ENCODE results near the gene MARF1.
"Not testable (repeated sequence)": the region's sequence is repeated elsewhere in the genome, so short reads cannot be mapped to it uniquely, and the experiment has no call there.

MARF1 gene

GRCh38 chr16:15653227-15653626, 10.3 kb upstream of the MARF1 start:
- no peak for DNase-seq

DNA sequence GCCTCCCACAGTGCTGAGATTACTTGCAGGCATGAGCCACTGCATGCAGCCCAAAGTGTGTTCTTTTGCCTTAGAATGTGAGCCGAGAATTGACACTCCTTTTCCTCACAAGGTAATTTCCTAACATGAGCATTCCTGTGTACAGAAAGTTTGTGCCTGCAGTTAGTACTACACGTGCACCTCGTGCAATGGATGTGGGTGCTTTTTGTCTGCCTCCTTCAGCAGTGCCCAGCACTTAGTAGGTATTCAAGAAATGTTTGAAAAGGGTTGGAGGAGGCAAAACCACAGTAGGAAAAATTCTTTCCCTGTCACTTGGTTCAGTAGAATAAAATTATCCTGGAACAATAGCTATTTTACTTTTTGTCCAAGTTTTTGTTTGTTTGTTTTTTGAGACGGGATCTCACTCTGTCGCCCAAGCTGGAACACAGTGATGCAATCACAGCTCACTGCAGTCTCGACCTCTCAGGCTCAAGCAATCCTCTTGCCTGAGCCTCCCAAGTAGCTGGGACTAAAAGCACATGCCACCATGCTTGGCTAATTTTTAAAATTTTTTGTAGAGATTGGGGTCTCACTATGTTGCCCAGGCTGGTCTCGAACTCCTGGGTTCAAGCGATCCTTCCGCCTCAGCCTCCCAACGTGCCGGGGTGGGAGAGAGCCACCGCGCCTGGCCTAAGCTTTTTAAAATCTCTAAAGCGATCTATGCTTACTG, 9.5 kb upstream of the MARF1 start:
- no peak for DNase-seq

- DNase-seq, result peak; percentile 42
These were observed 7.8 kb upstream of the MARF1 start for GRCh38 chr16:15650698-15651171.

- peak; percentile 76 for DNase-seq
These were observed 7.2 kb upstream of the MARF1 start, which contains the start of gene NDE1 for GRCh38 chr16:15650019-15650697. TSS of gene NDE1 (plus strand) at chr16:15650245. CDS start at chr16:15664779, 14,534 bp downstream.

DNA sequence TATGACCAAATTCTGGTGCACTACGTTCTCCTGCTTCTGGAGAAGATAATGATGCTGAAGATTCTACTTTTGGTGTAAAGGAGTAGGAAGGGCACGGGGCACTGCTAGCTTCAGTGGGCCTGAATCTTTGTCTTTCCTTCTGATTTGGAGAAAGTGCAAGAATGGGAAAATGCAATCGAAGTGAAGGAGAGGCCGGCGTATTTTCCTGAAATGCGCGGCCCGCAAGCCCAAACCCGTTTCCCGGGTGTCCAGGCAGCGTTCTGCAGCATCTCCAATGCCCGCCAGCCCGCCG, 6.7 kb upstream of the MARF1 start:
- no peak for DNase-seq

DNA sequence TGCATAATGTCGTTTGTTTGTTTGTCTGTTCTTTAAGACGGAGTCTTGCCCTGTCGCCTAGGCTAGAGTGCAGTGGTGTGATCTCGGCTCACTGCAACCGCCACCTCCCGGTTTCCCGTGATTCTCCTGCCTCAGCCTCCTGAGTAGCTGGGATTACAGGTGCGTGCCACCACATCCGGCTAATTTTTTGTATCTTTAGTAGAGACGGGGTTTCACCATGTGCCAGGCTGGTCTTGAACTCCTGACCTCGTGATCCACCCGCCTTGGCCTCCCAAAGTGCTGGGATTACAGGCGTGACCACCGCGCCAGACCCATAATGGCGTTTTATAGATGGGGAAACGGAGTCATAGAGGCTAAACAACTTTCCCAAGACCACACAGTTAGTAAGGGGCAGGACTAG, 6.4 kb upstream of the MARF1 start:
- DNase-seq, result not testable (repeated sequence)

DNA sequence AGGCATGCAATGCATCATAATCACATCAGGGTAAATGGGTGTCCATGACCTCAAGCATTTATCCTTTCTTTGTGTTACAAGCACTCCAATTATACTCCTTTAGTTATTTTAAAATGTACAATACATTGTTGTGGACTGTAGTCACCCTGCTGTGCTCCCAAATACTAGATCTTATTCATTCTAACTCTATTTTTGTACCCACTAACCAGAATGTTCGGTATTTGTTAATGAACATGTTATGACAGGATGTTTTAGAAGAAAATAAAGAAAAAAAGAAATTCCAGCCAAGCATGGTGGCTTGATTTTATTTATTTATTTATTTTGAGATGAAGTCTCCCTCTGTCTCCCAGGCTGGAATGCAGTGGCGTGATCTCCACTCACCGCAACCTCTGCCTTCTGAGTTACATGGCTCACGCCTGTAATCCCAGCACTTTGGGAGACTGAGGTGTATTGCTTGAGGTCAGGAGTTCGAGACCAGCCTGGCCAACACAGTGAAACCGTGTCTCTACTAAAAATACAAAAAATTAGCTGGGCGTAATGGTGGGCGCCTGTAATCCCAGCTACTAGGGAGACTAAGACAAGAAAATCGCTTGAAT, 5.3 kb upstream of the MARF1 start:
- DNase-seq, result no peak

DNA sequence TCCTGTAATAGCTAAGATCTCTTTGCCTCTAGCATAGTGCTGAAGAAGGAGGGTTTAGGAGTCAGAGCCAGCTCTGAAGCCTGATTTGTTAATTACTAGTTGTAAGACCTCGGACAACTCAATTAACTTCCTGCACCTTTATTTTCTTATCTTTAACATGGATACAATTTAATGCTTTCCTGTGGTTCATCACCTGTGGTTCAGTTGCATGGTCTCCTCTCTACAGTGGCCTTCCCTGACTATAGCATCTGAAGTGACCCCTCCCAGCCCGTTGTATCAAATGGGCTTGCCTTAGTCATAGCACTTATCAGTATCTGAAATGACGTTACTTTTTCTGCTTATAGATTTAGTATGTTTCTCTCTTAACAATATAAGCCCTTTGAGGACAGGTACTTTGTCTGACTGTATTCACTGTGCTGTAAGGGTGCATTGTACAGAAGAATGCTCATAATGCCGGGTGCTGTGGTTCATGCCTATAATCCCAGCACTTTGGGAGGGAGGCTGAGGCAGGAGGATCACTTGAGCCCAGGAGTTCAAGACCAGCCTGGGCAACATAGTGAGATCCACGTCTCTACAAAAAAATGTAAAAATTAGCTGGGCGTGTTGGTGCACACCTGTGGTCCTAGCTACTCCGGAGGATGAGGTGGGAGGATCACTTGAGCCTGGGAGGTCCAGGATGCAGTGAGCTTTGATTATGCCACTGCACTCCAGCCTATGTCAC, 4.5 kb upstream of the MARF1 start:
- DNase-seq, result no peak

DNA sequence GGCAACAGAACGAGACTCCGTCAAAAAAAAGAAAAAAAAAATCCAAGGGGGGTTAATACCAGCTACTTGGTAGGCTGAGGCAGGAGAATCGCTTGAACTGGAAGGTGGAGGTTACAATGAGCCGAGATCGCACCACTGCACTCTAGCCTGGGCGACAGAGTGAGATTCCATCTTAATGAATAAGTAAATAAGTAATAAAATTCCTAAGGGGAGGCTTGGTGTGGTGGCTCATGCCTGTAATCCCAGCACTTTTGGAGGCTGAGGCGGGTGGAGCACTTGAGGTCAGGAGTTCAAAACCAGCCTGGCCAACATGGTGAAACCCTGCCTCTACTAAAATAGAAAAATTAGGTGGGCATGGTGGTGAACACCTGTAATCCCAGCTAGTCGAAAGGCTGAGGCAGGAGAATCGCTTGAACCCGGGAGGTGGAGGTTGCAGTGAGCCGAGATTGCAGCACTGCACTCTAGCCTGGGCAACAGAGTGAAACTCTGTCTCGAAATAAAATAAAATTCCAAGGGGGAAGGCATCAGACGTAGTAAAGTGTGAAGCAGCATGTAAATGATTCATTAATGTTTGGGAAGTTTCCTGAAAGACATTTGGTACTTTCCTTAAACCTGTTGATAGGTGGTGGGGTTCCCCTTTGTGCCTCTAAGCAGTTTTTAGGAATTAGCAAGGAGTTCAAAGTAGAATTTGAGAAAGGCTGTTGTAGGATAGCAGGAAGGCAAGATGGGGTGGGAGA, 3.8 kb upstream of the MARF1 start:
- not testable (repeated sequence) for DNase-seq

GRCh38 chr16:15644962-15645465, 2.1 kb upstream of the MARF1 start:
- not testable (repeated sequence) for DNase-seq

GRCh38 chr16:15644267-15644961, 1.5 kb upstream of the MARF1 start:
- no peak for DNase-seq

DNA sequence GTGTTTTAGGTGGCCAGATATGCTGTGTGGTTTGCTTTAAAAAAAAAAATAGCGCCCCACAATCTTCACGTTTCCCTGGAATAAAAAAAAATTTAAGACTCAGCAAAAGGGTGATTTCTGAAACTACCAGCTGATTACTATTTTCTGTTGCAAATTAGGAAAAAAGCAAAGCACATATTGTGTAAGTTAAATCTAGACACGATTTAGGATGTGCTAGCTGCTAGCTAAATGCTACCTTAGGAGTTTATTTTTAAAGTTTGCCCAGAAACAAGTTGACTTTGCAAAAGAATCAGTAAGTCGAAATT, 944 bp upstream of the MARF1 start:
- DNase-seq, result no peak

DNA sequence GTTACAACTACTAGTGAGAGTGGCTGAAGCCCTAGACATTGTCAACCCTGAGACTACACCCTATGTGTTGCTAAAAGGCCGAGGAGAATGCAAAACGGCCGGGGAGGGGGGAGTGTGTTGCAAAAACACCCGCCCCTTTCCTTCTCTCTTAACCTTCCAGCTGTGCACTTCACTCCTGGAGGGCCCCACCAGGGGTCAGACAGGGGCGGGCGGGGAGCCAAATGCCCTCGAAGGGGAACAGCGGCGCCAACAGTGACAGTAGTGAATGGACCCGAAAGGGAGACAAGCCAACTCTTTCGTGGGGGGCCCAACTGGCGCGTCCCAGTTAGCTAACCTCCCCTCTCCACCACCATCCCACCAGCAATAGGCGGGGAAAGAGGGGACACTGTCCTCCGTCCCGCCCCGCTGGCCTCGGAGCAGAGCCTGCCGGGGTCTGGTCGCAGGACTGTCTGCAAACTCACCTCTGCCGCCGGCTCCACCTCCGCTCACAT, 352 bp downstream of the MARF1 start:
- peak; percentile 79 for DNase-seq

DNA sequence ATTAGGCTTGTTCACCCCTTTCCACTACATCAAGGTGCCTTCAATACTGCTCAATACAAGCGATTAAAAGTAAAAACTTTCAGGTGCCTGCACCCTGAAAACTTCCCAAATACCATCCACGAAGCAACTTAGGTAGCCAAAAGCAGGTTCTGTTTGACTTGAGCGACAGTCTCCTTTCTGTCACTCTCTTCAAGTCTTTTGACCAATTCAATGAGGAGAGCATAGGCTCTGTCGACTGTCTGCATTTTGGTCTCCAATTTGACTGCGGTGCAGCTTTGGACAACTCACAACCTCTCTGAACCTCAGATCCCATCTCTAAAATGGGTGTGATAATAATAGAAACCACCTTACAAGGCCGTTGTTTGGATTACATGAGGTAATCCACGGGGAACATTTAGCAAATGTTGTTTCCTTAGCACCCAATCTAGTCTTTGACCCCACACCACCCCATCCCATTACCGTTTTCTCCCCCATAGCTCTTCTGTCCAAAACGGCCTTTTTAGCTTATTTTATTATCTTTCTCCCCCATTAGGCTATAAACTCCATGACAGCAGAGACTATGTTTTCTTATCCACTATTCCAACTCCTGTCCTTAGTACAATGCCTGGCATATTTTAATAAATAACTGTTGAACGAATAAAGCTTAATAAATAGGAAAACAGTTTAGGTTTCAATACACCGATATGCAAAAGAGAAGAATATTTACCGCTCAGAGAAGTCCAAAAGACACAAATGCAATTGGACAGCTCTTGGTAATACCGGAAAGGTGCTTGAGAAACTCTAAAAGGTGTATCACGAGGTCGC, 999 bp downstream of the MARF1 start:
- no peak for DNase-seq

- DNase-seq, result no peak
These were observed 2.0 kb downstream of the MARF1 start for GRCh38 chr16:15640966-15641365.

- peak; percentile 16 for DNase-seq
These were observed 3.8 kb downstream of the MARF1 start for GRCh38 chr16:15639061-15639568.

DNA sequence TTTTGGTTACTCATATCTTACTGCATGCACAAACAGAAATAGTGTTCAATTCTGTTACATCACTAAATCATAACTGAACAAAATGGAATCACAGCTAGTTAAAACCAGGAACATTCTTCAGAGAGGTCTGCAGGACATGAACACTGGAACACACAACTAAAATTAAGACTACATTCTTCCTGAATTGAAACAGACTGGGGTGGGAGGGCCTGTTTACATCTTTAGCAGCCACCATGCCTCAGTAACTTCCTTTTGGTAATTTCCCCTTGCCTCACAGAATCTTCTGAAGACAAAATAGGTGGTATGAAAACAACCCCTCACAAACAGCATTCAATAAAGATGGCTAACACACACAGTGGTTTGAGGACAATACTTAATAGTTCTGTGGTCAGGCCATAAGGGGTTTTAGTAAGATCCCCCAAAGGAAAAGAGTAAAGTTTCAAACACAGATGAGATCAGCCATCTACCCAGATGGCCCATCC, 6.5 kb downstream of the MARF1 start:
- DNase-seq, result peak; percentile 30

DNA sequence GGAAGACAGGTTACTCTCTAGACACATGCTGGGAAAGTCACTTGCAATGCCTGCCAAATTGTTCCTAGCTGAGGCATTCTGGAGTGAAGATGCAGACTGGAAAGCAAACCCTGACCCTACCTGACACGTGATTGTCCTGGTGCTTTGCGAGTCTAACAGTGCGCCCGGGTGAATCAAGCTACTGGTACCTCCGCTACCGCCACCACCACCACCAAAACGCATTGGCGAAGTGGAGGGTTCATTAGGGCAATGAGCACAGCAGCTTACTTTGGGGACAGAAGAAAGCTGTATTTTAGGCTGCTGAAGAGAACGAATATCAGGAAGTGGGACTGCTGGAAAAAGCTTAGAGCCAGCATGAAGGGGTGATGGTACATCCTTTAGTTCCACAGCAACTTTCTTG, 7.0 kb downstream of the MARF1 start:
- DNase-seq, result no peak

DNA sequence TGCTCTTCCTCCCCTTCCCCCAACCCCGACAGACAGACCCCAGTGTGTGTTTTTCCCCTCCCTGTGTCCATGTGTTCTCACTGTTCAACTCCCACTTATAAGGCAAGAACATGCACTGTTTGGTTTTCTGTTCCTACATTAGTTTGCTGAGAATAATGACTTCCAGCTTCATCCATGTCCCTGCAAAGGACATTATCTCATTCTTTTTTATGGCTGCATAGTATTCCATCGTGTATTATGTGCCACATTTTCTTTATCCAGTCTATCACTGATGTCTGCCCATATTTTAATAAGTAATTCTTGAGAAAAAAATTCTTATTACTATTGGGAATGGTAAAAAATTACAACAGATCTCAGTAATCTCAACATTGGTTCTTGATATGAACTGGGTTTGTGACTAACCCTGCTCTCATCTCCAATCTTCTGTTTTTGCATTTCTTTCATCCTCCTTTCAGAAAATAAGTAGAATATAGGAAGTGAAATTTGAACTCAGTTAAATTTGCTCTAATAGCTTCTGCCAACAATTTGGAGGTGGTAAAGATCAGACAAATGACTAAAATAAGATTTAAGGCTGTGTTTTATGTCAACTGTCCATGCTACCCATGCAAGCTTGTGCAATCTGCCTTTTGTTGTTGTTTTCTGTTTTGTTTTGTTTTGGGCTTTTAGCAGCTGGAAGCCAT, 11.1 kb downstream of the MARF1 start:
- no peak for DNase-seq

DNA sequence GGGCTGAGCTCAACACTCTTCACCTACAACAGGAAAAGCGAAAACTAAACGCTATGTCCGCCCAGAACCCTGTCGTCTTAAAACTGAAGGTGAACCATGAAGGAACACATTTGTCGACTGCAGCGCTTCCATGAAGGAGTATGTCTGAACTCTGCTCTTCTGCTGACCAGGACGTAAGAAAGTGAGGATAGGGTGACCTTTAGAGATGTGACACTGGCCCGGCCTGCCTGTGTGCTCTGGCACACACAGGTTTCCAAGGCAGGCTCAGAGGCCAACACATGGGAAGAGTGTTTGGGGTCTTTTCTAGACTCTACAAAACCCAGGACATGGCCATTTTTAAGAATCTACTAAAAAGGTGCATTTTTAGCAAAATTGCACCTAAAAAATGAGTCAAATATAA, 21.1 kb downstream of the MARF1 start:
- DNase-seq, result no peak
